Measurements from ENCODE around the gene GRIK3. TPM values are rescaled to one million over a fixed set of nuclear protein-coding genes. Genes with fewer than 3 reads are reported as not detected.

The GRIK3 gene
- total RNA-seq, 1 experiment from 2014 or later, result not detected

DNA sequence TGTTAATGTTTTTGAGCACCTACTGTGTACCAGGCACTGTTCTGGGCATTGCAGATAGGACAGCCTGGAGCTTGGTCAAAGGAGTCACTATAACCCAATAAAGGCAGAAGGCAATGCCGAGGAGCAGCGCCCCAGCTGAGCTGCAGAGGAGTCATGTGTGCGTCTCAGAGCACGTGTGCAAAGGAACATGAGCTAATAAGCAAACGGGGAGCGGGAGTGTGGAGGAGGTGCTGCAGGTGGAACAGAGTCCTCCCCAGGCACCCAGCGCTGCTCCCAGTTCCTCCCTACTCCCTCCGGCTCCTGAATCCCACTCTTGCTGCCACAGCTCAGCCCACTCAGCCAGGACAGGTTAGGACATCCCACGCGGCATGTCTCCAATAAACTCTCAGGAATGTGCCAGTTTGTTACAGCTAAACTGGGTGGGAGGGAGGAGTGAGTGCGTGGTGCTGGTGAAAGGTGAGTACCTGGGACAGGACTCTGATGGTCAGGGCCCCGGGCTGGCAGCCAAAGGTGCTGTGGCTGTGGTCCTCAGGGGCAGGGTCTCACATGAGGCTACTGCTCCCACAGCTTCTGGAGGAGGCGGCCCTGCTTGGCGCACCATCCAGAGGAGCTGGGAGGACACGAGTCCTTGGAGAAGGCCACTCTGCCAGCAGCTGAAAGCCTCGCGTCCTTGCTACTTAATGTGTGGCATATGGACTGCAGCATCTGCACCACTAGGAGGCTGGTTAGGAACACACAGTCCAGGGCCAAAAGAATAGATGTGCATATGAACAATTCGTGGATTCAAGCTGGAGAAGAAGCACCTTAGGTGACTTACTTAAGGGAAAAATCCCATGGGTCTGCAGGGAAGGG, 52.3 kb downstream of the GRIK3 start:
- DNase-seq (ENCODE audit: low read depth), result peak; percentile 2

DNA sequence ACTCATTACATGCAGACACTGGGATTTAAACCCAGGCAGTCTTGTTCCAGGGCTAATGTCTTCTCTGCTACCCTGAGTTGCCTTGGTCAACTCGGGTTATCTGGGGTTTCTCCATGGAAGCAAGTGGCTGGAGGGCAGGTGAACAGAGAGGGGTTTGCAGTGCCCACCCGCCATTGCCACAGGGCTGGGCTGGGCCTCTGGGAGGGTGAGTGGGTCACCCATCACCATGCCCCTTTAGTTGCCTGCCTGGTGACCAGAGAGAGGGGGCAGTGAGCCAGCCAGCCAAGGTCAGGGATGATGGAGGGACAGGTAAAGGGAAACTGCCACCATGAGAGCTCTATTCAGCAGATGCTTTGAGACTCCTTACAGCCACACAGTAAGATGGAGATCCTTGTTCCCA, 53.2 kb downstream of the GRIK3 start:
- DNase-seq (ENCODE audit: low read depth), result no peak

DNA sequence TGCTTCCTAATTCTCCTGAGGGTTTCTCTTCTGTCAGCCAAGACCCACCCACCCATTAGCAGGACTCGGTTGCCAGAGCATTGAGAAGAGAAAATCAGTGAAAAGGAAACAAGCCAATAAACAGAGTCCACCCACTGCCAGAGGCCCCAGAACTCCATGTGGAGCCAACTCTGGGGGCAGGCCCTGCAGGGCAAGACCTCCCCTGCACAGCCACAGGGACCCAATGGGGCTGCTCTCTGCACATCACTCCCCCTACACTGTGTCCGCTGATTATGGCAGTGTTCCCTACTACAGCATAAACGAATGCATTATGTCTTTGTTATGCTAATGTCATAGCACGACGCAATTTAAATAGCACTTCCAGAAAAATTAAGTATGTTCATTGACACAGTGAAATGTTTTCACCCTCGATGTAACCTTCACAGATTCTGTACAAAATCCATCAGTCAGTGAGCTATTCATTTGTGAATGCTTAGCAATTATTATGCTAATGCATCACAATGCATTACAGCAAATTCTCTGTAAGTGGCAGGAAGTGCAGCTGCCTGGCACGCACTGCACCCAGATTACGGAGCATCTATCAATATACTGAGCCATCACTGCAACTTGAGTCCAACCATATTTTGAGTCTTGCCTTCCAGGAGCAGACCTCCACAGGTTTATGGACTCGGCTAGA, 56.4 kb downstream of the GRIK3 start:
- no peak for DNase-seq (ENCODE audit: low read depth)

DNA sequence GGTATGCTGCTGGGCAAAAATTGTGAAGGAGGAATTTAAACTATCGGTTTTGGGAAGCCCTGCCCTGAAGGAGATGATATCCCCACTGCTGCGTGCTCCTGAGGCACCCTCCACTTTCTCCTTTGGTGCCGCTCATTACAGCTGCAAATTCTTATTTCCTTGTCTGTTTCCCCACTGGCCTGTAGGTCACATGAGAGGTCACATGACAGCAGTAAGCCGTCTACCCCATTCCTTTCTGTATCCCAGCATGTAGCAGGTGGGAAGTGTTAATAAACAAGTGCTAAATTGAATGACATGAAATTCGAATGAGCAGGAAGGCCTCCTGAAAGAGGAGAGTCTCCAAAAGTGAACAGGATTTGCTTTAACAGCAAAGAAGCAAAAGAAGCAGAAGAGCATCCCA, 58.7 kb downstream of the GRIK3 start:
- DNase-seq (ENCODE audit: low read depth), result no peak

DNA sequence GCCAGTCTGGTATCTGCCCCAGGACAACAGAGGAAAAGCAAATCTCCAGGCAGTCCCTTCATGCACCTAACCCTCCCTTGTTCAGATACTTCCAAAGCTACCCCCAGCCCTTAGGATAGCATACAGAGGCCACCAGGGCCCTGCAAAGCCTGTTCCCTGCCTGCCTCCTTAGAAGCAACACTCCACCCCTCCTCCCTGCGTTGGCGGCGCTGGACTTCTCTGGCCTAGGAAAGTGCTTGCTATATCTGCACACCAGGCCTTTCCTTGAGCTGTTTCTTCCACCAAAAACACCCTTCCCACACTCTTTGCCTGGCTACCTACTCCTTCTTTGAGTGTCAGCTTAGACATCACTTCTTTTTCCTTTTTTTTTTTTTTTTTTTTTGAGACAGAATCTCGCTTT, 61.3 kb downstream of the GRIK3 start:
- no peak for DNase-seq (ENCODE audit: low read depth)

DNA sequence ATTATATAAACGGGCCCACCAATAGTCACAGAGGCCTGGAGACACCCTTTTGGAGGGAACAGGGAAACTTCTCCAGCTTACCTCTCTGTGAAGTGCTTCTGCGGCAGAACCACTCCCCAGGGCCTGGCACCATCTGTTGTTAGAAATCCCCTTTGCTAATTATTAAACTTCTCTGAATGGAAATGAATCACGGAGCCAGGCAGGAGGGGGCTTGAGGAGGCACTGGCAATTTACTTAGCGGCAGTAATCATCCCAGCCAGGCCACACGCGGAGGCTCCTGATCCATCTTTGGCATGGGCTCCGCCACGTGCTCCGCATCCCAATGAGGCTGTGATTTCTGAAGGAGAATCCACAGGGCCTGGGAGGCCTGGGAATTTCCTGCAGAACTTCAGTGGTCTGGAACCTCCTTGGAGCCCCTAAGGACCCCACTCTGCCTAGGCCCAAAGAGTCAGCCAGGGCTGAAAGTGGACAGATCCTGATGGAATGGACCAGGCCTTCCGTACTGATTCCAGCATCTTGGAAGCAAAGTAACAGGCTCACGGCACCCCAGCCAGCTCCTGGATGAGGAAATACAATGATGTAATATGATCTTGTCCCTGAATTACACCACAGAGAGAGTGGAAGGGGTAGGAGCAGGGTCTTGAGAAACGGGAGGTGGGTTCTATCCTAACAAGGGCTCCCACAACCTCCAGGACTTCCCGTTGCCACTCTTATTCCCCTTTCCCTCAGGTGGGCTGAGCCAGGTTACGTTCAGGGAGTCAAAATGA, 62.3 kb downstream of the GRIK3 start:
- DNase-seq (ENCODE audit: low read depth), result no peak

DNA sequence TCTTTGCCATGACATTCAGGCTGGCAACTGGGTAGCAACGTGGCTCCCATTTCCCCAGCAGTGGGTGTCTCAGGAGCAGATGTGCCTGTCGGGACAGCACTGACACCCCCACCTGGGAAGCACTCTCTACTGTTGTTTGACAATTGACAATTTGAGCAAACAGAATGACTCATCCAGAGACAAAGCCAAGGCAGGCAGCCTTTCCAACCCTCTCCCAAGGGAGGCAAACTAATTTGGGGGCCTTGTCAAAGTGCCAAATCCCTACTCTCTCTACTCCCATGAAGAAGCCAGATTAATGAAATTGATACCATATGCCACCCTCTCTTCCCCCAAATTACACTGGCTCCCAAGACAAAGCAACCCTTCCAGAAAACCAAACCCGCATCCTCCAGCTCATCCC, 65.6 kb downstream of the GRIK3 start:
- no peak for DNase-seq (ENCODE audit: low read depth)

DNA sequence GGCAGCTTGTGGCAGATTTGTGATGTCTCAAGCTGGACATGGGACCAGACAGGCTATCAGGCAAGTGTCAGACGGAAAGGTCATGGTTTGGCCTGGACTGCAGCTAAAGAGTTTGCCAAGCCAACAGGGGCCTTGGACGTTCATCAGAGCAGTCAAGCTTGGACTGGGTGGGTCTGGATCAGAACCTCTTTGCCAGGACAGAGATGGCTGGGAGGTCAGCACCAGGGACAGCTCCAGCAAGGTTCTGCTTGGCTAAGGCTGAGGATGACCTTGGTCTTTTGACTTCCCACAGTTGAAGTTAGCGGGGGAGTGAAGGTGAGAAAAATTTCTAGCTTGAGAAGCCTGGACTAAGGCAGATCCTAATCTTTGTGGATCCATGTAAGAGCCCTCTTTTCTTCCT, 68.1 kb downstream of the GRIK3 start:
- no peak for DNase-seq (ENCODE audit: low read depth)

DNA sequence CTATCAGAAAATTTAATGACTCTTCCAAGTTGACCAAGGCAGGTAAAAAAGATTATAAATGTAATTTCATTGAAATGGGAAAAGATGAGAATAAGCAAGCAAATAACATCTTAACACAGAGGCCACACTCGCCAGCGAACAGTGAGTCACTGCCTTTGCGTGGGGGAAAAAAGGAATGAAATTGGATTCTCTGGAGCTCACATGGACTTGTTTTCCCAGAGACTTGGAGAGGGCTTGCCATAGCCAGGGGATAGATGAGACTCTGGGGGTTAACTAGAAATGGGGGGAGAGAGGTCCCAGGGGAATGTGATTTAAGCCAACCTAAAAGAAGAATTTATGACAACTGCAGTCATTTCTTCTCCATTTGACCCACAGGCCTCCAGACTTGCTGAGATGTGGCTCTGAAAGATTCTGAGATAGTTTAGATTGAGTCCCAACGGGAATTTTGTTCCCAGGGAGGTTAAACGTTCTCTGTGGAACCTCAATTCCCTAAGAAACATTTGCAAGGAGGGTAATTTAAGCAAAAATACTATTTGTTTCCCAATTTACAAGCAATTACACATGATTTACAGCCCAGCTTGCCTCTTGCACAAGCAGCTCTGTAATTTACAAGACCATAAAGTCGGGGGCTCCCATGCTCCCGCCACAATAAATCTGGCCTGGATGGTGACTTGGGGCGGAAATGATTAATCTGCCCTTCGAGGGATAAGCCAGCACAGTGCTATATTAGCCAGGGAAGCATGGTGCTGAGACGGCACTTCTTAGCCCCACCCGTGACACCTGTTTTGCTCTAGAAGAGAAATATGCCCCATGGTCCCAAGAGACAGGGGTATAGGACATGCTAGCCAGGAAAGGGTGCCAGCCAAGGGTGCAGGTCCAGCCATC, 68.8 kb downstream of the GRIK3 start:
- DNase-seq (ENCODE audit: low read depth), result no peak

DNA sequence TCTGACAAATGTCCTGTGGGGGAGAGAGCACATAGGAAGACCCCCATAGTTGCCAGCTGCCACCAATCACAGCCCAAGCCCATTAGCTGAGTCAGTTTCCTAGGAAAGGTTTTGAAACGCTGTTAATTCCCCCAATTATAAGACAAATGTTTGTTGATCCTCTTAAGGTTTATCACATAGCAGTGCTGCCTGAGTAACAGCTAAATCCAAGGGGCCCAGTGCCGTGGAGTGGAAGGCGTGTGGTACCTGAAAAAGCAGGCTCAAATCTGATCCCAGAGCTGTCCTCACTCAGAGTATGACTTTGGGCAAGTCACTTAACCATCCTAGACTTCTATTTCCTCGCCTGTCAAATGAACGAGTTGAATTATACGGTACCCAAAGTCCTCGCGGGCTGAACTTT, 69.5 kb downstream of the GRIK3 start:
- DNase-seq (ENCODE audit: low read depth), result no peak

DNA sequence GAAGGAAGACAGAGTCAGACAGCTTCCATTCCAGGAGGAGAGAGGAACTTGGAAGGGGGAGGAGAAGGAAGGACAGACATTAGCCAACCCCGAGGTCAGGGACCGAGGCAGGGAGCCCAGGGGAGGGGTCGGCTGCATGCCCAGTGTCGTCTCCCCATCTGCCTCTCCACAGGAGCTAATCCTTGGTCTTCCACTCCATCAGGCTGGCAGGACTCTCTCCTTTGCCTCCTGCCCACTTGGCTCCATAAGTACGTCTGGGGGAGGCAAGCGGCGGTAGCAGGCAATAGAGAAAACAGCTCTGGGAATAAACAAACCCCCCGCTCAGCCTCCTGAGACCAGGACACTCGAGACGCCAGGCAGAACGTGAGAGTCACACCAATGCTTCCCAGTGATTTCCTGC, 71.3 kb downstream of the GRIK3 start:
- DNase-seq (ENCODE audit: low read depth), result no peak

DNA sequence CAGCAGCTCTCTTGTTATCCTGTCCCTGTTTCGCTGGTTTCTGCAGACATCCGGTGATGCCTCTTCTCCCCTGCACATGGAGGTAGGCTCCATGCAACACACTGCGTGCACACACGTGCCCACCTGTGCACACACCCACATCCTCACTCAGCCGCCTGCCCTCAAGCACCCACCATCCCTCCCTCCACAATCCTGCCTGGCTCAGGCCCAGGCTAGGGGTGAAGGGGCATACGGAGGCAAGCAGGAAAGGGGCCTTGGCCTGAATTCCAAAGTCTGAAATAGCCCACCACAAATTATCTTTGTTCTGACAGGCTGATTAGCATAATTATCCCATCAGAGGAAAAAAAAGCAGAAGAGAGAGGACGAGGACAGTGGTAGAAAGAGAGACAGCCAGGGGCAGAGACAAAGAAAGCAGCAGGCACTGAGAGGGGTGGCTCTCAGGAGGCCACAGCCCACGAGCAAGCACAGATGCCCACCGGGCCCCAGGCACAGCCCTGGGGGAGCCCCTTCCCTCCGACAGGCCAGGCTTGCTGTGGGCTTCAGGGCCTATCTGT, 73.2 kb downstream of the GRIK3 start:
- DNase-seq (ENCODE audit: low read depth), result no peak

DNA sequence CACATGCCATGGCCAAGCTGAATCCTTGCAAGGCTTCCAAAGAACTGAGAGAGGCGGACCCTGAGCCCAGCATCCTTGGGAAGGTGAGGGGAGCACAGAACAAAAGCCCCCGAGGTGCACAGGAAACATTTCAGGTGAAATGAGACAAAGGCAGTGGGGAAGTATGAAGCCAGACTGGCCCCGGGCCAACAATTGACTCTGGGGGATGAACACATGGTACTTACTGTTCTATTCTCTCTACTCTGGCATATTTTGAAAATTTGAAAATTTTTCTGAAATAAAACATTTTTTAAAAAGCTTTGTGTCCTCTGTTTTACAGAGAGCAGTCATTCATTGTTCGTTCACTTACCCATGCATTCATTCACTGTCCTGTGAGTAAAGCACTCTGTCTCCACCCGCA, 77.7 kb downstream of the GRIK3 start:
- DNase-seq (ENCODE audit: low read depth), result no peak

DNA sequence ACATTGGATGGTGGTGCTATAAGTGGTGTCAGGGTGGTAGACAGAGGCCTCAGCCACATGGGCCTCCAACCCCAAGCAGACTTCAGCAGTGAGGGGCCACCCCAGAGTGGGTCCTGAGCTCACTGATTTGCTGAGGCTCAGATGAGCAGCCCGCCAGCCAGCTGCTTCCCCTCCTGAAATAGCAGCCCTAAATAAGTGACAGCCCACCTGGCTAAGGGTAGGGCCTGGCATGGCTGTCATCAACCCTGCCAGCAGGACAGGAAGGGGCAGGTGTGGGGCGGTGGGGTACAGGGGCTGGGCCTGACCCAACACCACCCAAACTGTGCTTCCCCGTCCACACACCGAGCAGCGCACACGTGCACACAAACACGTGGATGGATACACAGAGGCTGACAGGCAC, 79.3 kb downstream of the GRIK3 start:
- DNase-seq (ENCODE audit: low read depth), result no peak

DNA sequence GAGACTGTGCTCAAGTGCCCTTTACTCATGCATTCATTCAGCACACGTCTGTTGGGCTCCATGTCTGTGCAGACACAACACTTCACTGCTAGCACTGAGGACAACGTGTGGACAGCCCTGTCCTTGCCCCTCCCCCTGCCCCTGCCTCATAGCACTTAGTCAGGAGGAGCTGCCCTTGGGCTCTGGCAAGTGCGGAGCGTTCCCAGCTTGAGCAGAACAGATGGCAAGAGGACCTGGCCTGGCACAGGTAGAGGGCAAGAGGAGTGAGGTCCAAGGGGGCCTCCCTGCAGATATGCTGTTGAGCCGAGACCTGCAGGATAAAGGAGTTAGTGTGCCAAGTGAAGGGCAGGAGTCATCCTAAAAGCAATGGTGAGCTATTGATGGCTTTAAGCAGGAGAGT, 81.3 kb downstream of the GRIK3 start:
- DNase-seq (ENCODE audit: low read depth), result no peak

DNA sequence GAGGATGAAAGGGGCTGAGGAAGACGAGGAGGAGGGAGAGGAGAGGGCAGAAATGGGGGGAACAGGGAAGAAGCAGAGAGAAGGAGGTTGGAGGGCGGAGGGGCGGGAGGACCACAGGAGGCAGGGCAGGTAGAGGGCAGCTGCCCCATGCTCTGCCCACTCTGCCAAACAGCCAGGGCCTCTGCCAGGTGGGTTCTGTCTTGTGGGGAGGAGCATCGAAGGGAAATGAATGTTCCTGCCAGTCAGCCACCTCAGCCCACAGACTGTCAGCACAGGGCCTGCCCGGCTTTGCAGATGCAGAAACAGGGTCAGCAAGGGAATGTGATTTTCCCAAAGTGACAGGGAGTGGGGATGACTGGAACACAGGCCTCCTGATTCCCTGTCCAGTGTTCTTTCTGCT, 82.6 kb downstream of the GRIK3 start:
- no peak for DNase-seq (ENCODE audit: low read depth)

DNA sequence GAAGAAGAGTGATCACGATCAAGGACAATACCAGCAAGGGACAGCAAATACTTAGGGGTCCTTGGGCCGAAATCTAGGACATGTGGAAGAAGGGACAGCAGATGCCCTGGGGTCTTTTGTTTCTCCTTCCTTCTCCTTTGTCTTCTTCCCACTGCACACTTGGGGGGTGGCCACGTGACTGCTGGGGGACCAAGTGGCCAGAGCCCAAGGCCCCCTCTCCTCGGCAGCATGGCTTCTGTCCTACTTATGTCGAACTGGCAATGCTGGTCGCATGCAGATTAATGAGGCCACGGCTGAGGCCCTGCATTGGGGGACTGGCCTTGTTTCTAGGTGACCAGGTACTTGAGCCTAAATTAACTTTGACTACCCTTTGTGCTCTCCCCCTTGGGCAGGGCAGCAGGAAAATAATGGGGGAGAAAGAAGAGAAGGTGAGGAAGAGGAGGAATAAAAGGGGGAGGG, 83.0 kb downstream of the GRIK3 start:
- DNase-seq (ENCODE audit: low read depth), result no peak

DNA sequence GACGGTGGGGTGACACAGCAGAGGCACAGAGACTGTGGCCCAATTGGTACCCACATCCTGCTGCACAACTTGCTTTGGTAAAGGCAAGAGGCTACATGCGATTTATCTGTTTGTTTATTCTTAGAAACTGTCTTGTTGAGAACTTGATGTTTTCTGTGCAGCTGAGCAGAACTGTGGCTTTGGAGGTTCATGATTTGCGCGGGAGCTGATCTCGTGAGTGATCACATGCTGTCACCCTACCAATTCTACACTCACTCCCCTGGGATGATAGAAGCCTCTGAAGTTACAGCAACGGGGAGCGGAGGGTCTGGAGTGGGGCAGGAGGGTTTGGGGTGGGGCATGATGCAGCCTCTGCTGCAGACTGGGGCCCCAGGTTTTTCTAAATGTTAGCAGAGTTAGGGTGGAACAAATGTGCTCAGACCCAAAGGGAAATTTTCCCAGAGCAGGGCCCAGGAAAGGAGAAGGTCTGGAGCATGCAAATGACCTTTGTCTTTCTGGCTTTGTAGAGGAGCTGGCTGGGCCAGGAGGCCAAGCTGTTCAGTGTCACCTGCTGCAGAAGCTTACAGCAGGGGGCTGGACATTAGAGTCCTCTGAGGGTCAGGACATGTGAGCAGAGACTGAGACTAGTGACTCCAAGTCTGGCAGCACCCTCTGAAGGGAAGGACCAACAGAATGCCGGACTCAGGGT, 83.6 kb downstream of the GRIK3 start:
- DNase-seq (ENCODE audit: low read depth), result no peak

DNA sequence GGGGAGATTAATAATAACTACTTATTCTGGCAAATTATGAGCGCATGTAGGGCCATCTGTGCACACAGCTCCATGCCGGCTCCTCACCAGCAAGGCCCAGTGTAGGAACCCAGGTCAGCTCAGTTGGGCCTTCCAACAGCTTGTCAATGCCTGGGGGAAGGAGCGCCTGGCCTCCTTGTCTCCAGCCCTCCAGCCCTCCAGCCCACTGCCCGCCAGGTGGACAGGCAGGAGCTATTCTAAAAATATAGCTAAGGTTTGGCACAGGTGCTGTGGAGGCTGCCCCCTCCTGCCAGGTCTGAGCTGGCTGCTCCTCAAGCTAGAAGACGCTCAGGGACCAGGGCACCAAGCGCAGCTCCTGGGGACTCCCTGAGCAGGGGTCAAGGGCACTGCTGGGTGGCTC, 85.7 kb downstream of the GRIK3 start:
- DNase-seq (ENCODE audit: low read depth), result no peak

DNA sequence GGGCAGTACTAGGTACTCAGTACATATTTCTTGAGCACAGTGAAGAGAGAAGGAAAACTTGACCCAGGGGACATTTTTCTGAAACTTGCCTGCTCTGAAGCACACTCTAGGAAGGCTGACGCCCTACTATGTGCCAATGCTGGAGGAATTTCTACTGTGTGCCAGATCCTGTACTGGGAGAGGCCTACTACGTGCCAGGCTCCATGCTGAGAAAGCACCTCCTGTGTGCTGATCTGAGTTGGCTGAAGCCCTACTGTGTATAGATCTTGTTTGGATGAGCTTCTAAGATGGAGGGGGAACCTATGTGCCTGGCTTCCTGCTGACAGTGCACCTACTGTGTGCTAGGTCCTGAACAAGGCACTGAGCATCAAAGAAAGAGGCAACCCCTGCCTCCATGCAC, 86.2 kb downstream of the GRIK3 start:
- no peak for DNase-seq (ENCODE audit: low read depth)

DNA sequence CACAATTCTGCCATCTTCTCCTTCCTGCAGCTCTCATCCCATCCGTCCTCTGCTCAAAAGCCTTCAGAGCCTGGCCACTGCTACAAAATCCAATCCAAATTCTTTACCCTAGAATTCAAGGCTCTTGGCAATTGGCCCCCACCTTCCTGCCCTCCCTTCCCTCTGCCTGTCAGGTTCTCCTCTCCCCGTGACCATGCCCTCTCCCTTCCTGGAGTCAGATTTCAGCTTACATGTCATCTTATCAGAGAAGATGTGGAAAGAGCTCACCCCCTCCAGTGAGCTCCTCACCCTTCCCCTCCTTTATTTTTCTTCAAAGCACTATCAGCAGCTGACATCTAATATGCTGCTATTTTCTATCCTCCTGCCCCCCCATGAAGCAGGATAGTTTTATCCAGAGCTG, 86.9 kb downstream of the GRIK3 start:
- no peak for DNase-seq (ENCODE audit: low read depth)
